Measurements from ENCODE around the gene PMS2.
A peak's percentile ranks its signal among the peaks of the same experiment; 100 is the strongest.

- no peak for TF ChIP-seq STAT6 (CRISPR knock-in tag; IDR thresholded peaks at IDR 0.05)
- peak; percentile 50; the same call in 1 of the 2 replicates for TF ChIP-seq MEF2D (tag; conservative IDR thresholded peaks at IDR 0.05; ENCODE audit: low read depth)
- no peak for TF ChIP-seq ZNF232 (CRISPR knock-in tag; IDR thresholded peaks at IDR 0.05)
- no peak for TF ChIP-seq CTCF (IDR thresholded peaks at IDR 0.05 in 2 of 3, conservative IDR thresholded peaks at IDR 0.05 in 1 of 3; ENCODE audit: insufficient read depth in 2 of 3, low read depth in 1 of 3, low read length in 3 of 3)
- TF ChIP-seq TGIF2 (CRISPR knock-in tag; IDR thresholded peaks at IDR 0.05) = no peak
- no peak for TF ChIP-seq XRCC4 (IDR thresholded peaks at IDR 0.05; ENCODE audit: extremely low read depth, insufficient read depth, insufficient read length)
- no peak for TF ChIP-seq MXI1 (IDR thresholded peaks at IDR 0.05; ENCODE audit: low read depth, low read length)
- TF ChIP-seq, protein P1, sequence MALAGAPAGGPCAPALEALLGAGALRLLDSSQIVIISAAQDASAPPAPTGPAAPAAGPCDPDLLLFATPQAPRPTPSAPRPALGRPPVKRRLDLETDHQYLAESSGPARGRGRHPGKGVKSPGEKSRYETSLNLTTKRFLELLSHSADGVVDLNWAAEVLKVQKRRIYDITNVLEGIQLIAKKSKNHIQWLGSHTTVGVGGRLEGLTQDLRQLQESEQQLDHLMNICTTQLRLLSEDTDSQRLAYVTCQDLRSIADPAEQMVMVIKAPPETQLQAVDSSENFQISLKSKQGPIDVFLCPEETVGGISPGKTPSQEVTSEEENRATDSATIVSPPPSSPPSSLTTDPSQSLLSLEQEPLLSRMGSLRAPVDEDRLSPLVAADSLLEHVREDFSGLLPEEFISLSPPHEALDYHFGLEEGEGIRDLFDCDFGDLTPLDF (CRISPR knock-in tag; IDR thresholded peaks at IDR 0.05) = no peak
- TF ChIP-seq, protein P2, sequence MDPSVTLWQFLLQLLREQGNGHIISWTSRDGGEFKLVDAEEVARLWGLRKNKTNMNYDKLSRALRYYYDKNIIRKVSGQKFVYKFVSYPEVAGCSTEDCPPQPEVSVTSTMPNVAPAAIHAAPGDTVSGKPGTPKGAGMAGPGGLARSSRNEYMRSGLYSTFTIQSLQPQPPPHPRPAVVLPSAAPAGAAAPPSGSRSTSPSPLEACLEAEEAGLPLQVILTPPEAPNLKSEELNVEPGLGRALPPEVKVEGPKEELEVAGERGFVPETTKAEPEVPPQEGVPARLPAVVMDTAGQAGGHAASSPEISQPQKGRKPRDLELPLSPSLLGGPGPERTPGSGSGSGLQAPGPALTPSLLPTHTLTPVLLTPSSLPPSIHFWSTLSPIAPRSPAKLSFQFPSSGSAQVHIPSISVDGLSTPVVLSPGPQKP (CRISPR knock-in tag; IDR thresholded peaks at IDR 0.05) = no peak
- TF ChIP-seq POLR3A (IDR thresholded peaks at IDR 0.05; ENCODE audit: borderline replicate concordance, extremely low read depth, insufficient read depth, insufficient read length) = no peak
- TF ChIP-seq, protein P3, sequence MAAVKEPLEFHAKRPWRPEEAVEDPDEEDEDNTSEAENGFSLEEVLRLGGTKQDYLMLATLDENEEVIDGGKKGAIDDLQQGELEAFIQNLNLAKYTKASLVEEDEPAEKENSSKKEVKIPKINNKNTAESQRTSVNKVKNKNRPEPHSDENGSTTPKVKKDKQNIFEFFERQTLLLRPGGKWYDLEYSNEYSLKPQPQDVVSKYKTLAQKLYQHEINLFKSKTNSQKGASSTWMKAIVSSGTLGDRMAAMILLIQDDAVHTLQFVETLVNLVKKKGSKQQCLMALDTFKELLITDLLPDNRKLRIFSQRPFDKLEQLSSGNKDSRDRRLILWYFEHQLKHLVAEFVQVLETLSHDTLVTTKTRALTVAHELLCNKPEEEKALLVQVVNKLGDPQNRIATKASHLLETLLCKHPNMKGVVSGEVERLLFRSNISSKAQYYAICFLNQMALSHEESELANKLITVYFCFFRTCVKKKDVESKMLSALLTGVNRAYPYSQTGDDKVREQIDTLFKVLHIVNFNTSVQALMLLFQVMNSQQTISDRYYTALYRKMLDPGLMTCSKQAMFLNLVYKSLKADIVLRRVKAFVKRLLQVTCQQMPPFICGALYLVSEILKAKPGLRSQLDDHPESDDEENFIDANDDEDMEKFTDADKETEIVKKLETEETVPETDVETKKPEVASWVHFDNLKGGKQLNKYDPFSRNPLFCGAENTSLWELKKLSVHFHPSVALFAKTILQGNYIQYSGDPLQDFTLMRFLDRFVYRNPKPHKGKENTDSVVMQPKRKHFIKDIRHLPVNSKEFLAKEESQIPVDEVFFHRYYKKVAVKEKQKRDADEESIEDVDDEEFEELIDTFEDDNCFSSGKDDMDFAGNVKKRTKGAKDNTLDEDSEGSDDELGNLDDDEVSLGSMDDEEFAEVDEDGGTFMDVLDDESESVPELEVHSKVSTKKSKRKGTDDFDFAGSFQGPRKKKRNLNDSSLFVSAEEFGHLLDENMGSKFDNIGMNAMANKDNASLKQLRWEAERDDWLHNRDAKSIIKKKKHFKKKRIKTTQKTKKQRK (IDR thresholded peaks at IDR 0.05; ENCODE audit: borderline replicate concordance, low read depth, low read length) = no peak
- TF ChIP-seq NUFIP1 (IDR thresholded peaks at IDR 0.05; ENCODE audit: partially characterized antibody) = no peak
- no peak for TF ChIP-seq FOXJ3 (CRISPR knock-in tag; IDR thresholded peaks at IDR 0.05)
Observed at GRCh38 chr7:6015917-6016652, 7.2 kb upstream of the PMS2 start.
